ENCODE data around the gene ABCA2. TPM values are rescaled to one million over a fixed set of nuclear protein-coding genes. Genes with fewer than 3 reads are reported as not detected.
"Not testable (repeated sequence)": the region's sequence is repeated elsewhere in the genome, so short reads cannot be mapped to it uniquely, and the experiment has no call there.

The ABCA2 gene
- total RNA-seq, 1 donor from 2014 or later: 8.5 TPM

GRCh38 chr9:137044502-137045177 is 16.6 kb upstream of the ABCA2 start:
- DNase-seq: peak; percentile 46

- DNase-seq: no peak
Measured at GRCh38 chr9:137044037-137044436, 16.0 kb upstream of the ABCA2 start.

DNA sequence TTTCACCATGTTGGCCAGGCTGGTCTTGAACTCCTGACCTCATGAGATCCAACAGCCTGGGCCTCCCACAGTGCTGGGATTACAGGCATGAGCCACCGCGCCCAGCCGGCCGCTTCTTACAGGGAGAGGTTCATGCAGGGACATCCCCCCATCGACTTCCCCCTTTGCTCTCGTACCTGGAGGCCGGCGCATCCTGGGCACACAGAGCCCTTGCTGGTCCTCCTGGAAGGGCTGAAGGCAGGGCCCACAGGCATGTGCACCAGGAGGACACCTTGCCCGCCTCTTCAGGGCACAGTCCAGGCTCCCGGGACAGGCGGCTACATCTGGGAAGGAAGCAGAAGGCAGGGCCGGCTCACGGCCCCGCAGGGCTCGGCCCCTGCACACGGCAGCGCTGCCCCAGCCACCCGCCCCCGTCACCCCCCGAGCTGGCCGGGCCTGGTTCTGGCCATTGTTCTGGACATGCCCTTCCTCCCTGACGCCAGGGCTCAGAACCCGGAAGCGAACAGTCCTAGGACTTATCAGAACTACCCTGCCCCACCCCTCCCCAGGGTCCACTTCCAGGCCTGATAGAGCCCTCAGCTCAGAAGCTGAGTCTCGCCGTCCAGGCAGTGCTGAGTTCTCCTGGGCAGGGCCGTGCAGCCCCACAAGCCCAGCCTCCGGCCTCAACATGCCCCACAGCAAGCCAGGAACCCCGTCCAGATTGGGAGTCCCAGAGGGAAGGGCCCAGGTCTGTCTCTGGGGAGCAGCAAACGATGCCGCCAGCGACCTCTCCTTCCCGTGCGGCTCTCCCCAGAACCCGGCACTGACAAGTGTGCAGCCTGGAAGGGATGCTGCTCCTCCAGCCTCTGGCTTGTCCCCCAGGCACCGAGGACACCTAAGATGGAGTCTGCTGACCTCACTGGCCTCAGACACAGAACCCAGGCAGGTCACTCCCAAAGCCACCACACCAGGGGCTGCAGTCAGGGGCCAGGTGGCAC is 15.0 kb upstream of the ABCA2 start:
- DNase-seq: peak; percentile 45

GRCh38 chr9:137041124-137041523 is 13.1 kb upstream of the ABCA2 start:
- DNase-seq: peak; percentile 53

DNA sequence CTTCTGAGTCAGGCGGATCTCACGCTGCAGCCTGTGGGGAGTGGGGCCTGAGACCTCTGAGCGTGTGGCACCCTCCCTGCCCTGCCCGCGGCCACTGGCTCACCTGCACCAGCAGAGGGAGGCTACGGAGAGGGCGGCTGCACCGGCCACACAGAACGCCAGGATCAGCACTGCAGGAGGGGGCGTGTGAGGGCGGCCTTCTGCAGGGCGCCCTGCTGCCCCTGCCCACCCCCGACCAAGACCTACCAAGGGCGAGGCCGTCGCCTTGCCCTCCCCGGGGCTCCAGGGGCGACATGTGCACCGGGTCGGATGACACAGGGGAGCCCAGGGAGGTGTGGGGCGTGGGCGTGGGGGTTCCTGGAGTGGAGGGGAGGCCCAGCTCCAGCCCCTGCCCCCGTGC is 12.5 kb upstream of the ABCA2 start:
- DNase-seq: no peak

DNA sequence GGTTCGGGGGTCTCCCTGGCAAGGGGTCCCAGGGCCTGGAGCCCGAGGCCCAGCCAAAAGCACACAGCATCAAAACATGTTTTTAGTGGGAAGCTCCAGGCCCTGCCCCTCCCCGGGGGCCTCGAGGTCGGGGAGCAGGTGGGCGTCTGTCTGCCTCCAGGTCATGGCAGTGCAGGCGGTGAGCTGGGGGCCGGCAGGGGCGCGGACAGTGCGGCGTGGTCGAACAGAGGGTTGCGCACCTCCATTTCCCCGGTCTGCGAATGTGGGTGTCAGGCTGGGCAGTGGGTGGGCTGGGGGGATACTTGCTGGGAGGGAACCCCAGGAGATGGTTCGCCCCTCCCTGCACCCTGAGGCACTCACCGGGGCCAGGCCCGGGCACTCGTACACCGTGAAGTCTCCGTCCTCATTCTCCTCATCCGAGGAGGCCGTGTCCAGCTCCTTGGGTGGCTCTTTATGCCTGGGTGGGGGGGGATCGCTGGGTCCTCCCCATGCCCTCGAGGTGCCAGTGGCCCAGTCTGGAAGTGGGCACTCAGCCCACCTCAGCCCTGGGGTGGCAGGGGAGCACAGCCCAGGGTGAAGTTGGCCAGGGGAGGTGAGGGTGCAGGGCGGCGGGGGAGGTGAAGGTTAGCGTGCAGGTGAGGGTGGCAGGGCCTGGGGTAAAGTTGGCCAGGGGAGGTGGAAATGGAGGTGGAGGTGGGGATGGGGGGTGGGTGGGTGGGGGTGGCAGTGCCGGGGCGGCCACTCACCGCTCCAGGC is 11.8 kb upstream of the ABCA2 start:
- DNase-seq: no peak

DNA sequence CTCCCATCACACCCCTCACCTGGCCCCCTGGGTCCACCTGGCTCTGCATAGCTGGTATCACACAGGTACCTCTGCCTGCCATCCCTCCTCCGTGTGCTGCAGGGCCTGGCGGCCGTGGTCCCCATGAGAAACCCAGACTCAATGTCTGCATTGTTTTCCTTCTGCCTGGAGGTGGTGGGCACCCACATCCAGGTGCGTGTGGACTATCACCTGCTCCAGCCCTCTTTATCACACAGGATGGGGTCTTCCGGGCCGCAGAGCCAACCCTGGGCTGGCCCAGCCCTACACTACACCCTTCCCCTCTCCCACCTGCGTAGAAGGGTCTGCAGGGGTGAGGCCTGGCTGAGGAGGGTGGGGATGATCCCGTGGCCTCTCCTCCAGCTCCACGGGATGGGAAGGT is 10.9 kb upstream of the ABCA2 start:
- no peak for DNase-seq

GRCh38 chr9:137037483-137037882 is 9.4 kb upstream of the ABCA2 start:
- no peak for DNase-seq

GRCh38 chr9:137037035-137037434 is 9.0 kb upstream of the ABCA2 start:
- no peak for DNase-seq

GRCh38 chr9:137035937-137036336 is 7.9 kb upstream of the ABCA2 start:
- DNase-seq: no peak

GRCh38 chr9:137035507-137035834 is 7.4 kb upstream of the ABCA2 start:
- DNase-seq: no peak

DNA sequence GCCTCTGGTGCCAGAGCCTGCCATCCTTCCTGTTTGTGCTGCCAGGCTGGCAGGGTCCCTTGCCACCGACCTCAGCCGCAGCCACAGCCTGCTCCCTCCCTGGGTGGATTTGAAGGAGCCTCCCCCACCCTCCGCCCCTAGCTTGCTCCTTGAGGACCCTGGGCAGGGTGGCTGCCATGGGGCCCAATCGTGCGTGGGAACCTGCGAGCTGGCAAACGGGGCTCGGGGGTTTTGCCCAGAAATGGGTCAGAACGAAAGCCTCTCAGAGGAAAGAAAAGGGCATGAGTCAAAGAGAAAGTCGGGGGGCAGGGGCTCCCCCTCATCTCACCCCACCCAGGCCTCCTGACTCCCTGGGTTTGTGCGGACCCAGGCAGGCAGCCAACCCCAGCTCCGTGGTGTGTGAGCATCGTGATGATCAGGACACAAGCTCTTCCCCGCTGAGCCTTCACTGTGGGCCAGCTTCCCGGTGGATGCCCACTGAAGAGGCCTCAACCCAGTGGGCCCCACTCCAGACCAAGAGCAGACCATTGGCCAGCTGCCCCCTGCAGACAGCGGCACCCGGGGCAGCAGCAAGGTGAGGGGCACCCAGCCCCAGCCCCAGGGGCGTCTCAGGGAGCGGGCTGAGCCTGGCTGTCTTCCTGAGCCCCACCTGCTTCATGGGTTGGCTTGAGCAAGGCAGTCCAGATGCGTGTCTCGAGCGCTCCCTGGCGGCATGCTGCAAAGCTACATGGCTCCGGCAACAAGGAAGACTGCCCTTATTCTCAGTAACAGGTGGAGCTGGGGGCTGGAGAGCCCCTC is 6.9 kb upstream of the ABCA2 start:
- peak; percentile 93 for DNase-seq

DNA sequence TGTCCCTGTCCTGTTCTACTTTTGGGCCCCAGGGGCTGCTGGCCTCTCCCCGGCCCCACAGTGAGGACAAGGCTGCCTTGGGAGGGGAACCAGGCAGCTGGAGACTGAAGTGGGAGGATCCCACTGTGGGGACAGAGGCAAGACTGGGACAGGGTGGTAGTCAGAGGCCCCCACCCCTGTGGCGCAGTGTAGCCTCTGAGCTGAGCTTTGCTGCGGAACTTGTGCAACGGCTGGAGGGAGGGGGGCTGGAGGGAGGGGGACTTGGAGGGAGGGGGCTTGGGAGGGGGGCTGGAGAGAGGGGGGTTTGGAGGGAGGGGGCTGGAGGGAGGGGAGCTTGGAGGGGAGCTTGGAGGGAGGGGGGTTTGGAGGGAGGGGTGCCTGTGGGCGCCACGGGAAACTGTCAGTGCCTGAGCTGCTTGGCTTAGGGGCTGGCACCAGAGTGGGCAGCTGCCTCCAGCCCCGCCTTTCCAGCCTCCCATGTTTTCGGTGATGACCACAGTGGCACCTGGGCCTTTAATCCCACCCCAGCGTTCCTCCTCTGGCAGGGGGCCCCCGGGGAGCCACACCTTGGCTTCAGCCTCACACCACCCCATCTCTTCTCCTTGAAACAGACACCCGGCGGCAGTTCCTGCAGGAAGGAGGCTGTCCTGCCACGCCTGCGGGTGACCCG is 6.1 kb upstream of the ABCA2 start:
- no peak for DNase-seq

GRCh38 chr9:137033481-137033880 is 5.4 kb upstream of the ABCA2 start:
- not testable (repeated sequence) for DNase-seq

- DNase-seq: no peak
Measured at GRCh38 chr9:137032858-137033257, 4.8 kb upstream of the ABCA2 start.

DNA sequence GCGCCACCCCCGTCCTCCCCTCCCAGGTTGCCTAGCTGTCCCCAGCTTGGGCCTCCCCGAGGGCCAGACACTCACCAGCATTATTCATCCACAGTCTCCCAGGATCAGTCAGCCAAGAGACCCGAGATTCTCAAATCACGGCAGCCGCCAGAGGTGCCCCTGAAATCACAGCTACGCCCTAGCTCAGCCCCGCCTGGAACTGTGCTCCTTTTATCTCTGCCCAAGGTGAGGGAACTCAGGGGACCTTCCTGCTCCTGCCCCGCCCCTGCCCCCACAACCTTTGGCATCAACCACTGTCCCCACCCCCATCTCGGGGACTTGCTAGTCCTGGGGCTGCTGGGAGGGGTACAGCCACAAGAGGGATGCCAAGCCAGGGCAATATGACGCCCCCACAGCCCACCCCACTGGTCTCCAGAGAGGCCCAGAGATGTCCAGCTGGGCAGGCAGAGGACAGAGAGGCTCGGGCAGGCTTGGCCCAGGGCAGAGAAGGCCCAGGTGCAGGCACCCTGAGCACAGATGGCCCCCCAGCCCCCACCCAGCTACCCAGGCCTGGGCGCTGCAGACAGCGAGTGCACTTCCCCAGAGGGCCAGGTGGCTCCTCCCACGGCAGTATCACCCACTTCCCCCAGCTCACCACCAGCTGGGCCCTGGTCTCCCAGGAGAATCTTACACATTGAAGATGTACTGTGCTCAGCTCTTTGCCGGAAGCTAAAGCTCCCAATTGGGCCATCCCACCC is 4.0 kb upstream of the ABCA2 start, which contains the start of gene FUT7:
TSS of gene FUT7 (minus strand) at position 185 of the 737 bp plus-strand sequence. CDS start at position 88, 97 bp downstream.
- DNase-seq: no peak

GRCh38 chr9:137030538-137031527 is 2.8 kb upstream of the ABCA2 start:
- DNase-seq: no peak

DNA sequence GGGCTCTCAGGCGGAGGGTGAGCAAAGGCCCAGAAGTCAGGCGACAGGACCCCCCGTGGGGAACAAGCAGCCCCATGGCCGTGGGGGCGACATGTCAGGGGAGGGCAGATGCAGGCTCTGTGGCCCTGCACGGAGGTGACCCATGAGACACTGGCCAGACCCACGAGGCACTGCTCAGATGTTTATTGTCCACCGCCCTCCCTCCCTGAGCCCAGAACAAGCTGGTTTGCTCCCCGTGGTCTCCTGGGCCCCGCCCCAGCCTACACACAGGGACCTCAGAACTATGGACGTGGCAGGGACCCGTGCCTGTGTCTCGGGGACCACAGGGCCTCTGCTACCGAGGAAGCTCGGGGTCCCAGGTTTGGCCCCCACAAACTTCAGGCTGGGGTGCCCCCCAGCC is 2.0 kb upstream of the ABCA2 start:
- DNase-seq: no peak

DNA sequence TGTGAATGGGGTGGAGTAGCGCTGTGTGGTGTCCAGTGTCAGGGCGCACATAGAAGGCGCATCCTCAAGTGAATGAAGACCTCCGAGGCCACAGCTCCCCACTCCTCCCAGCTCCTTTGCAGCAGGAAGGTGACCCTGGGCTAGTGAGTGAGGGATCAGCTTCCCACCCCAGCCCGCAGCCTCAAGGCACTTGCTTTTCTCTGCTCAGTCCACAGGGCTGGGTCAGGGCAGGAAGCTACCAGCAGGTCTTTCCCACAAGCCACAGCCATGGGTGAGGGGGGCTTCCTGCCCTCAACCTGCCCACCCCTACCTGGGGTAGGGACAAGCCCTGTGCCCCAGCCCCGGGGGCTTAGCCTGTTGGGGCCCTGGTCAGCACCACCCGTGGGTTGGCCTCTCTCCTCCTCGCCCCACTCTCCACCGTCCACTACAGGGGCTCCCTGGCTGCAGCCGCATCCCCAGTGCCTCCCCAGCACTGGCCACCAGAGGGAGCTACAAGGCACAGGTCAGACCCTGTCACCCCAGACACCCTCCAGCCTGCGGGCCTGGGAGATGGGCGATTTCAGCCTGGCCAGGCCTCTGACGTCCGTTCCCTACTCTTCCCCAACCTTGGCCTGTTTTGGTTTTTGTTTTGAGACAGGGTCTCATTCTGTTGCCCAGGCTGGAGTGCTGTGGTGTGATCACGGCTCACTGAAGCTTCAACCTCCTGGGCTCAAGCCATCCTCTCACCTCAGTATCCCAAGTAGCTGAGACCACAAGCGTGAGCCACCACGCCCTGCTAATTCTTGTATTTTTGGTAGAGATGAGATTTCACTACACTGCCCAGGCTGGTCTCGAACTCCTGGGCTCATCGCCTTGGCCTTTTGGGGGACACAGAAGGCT is 1.3 kb upstream of the ABCA2 start:
- peak; percentile 81 for DNase-seq
